Raji (cell line): ENCODE measurements around the gene NUMBL.

Experiments used
- POLR2A ChIP-seq: IDR thresholded peaks from 2 replicates; pipeline ENCODE4 v1.6.1; 2011; ENCODE audit warnings: low read depth, low read length, control low read depth; ENCODE audit not compliant: insufficient read depth

NUMBL gene

DNA sequence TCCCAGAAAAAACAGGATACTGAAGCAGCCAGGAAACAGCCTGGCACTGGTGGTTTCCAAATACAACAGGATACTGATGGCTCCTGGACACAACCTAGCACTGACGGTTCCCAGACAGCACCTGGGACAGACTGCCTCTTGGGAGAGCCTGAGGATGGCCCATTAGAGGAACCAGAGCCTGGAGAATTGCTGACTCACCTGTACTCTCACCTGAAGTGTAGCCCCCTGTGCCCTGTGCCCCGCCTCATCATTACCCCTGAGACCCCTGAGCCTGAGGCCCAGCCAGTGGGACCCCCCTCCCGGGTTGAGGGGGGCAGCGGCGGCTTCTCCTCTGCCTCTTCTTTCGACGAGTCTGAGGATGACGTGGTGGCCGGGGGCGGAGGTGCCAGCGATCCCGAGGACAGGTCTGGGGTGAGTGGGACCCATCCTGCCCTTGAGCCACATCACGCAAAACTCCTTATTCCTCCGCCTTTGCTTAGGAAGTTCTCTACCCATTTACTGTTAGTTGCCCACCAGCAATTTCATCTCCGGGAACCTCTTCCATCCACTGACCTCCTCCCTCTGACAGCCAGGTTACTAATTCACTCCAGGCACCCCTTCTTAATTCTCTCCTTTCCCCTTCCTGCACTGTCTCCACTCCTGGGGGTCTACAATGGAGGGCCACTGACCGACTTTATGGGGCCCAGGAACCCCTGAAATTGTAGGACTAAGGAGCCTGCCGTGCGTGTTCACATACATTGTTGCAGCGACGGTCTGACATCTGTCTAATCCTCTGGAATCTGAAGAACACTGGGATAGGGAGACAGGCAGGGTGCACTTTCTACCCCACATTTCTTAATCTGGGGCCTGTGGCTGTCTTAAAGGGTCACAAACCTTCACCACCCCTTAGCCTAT is 27.7 kb upstream of the NUMBL start:
- no peak for TF ChIP-seq POLR2A

DNA sequence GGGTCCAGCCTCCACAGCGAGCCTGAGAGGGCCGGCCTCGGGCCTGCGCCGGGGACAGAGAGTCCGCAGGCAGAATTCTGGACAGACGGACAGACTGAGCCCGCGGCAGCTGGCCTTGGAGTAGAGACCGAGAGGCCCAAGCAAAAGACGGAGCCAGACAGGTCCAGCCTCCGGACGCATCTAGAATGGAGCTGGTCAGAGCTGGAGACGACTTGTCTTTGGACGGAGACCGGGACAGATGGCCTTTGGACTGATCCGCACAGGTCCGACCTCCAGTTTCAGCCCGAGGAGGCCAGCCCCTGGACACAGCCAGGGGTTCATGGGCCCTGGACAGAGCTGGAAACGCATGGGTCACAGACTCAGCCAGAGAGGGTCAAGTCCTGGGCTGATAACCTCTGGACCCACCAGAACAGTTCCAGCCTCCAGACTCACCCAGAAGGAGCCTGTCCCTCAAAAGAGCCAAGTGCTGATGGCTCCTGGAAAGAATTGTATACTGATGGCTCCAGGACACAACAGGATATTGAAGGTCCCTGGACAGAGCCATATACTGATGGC is 27.0 kb upstream of the NUMBL start:
- TF ChIP-seq POLR2A = no peak

DNA sequence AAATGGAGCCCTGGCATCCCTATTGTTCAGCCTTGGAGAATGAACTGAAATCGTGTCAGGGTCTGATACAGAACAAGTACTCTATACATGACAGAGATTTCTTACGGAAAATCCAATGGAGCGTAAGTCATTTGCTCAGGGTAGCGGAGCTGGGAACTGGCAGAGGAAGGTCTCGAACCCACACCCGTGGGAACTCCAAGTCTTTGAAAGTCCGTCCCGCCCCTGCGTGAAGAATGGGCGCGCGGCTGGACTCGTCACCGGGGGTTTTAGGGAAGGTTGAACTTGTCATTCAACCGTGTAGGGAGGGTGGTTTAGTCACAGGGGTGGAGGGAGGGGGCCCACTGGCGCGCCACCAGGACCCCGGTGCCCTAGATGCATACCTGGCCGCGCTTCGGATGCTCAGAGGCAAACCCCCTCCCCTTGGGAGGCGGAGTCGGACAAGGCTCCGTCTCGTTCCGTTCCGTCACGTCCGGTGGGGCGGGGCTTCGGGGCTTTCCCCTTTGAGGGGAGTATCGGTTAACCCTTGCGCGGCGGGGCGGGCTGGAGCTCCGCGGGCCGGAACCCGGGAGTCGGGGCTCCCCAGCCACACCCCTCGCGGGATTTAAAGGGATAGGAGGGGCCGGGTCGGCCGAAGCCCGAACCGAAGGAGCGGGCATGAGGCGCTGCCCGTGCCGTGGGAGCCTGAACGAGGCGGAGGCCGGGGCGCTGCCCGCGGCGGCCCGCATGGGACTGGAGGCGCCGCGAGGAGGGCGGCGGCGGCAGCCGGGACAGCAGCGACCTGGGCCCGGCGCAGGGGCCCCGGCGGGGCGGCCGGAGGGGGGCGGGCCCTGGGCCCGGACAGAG is 26.3 kb upstream of the NUMBL start, which contains the start of the genes COQ8B and ITPKC:
COQ8B (minus strand) TSS at position 405 of the 843 bp plus-strand sequence. CDS start 2,254 bp downstream, outside the sequence.
ITPKC (plus strand) TSS at position 631 of the 843 bp plus-strand sequence; CDS start at position 655, 24 bp downstream.
- peak; percentile 61; the same call in 1 of the 2 replicates for TF ChIP-seq POLR2A

DNA sequence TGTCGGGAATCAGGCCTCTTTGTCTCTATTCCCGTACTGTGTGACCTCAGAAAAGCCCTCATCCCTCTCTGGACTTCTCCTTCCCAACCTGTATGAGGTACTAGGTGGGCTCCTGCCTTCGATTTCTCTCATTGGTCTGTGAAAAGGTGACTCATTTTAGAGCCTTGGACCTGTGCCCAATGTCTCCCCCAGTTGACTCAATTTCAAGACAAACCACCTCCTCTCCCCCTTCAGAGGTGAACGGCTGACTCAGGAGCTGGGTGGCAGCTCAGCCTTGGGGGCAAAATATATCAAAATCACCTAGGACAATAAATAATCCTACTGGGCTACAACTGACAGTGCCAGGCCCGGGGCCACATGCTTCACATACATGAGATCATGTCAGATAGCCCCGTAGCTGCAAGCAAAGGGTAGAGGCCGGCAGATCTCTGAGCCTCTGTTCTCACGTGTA is 25.6 kb upstream of the NUMBL start:
- no peak for TF ChIP-seq POLR2A

DNA sequence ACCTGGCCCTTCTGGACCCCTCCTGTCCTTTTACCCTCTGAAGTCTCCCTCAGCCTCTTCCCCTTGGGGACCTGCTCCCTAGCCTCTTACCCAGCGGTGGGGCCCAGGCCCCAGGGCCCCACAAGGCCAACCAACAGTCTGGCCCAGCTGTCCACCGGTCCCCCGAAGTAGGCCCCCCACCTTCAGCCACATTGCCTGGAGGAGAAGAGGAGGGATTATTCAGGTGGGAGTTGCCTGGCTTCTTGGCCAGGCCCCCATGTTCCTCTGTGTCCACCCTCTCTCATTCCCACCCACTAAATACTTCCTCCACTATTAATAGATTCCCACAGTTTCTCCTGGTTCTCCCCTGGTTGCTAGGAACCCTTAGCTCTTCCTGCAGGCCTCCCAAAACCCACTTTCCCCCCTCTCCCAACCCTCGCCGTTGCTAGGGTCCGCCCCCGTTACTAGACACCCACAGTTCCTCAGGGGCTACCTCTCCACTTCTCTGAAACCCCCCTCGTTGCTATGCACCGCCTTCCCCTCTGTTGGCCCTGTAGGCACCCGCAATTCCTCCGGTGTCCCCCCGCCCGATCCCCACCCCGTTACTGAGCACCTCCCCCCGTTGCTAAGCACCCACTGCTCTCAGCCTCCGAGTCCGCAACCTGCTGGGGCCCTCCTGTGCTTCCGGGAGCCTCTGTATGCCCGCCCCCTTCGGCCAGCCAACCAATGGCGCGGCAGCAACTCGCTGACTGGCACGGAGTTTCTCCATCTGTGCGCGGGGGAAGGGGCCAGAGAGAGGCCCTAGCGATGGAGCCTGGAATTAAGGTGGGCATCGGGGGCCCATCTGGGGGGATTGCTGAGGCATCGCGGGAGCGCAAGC is 24.2 kb upstream of the NUMBL start:
- TF ChIP-seq POLR2A = no peak; the same call in 1 of the 2 replicates

DNA sequence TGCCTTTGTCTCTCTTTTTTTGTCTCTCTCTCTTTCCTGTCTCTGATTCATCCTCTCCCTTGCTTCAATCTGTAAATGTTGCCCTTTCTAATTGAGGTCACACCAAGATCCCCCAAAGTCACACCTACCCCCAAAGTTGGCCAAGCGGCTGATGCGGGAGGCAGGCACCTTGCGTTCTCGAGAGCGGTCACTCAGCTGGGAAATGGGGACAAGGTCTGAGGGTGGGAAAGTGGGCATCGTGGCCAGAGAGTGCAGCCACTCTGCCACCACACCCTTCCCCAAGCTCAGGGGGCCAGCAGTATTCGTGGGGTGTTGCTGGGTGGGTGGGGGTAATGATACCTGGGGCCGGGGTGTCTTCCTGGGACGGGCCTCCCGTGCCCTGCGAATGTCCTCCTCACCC is 23.5 kb upstream of the NUMBL start:
- TF ChIP-seq POLR2A = no peak

DNA sequence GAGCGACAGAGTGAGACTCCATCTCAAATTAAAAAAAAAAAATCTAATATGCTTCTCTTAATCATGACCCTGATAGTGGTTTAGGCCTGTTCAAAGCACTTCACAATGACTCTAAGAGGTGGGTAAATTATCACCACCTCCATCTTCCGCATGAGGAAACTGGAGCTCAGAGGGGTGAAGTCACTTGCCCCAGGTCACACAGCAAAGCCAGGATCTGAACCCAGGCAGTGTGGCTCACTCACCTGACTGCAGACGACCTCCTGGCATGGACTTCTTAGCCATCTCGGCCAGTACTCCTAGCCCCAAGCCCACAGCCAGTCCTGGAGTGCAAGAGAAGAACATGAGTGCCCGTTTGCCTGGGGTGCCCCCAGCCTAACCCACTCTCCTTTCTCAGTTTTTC is 19.4 kb upstream of the NUMBL start:
- TF ChIP-seq POLR2A = no peak

DNA sequence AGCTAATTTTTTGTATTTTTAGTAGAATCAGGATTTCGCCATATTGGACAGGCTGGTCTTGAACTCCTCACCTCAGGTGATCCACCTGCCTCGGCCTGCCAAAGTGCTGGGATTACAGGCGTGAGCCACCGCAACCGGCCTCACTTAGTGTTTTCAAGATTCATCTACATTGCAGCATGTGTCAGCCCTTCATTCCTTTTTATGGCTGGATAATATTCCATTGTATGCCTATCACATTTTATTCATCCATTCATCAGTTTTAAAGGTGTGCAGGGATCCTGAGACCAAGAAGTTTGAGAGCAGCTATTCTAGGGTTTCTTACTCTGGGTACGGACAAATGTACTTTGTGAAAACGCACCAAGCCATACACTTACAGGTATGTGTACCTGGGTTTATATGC is 17.2 kb upstream of the NUMBL start:
- no peak for TF ChIP-seq POLR2A

DNA sequence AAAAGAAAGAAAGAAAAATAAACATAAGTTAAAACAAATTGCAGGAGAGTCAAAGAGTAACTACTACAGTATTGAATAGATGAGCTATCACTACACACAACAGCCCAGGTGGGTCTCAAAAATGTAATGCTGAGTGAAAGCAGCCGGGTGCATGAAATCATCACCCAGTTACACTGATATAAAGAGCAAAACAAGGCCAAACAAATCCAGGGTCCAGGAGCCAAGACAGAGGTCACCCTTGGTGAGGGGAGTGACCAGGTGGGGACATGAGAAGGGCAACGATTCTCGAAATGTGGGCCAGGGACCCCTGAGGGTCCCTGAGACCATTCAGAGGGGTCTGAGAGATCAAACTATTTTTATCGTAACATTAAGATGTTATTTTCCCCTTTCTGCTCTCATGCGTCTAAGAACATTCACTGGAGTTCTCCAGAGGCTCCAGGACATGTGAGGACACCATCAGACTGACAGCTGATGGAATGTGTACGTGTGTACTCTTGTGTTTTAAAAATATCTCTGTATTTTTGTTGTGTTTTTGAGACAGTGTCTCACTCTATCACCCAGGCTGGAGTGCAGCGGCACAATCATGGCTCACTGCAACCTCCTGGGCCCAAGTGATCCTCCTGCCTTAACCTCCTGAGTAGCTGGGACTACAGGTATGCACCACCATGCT is 15.6 kb upstream of the NUMBL start:
- no peak for TF ChIP-seq POLR2A

DNA sequence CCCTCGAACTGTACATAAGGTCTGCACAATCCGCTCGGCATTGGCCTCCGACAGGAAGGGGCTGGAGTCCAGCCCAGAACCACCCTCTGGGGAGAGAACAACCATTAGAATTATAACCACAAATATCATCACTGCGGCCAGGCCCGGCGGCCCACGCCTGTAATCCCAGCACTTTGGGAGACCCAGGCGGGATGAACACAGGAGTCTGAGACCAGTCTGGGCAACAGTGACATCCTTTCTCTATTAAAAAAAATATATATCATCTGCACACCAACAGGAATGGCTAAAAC is 14.9 kb upstream of the NUMBL start:
- TF ChIP-seq POLR2A = no peak

DNA sequence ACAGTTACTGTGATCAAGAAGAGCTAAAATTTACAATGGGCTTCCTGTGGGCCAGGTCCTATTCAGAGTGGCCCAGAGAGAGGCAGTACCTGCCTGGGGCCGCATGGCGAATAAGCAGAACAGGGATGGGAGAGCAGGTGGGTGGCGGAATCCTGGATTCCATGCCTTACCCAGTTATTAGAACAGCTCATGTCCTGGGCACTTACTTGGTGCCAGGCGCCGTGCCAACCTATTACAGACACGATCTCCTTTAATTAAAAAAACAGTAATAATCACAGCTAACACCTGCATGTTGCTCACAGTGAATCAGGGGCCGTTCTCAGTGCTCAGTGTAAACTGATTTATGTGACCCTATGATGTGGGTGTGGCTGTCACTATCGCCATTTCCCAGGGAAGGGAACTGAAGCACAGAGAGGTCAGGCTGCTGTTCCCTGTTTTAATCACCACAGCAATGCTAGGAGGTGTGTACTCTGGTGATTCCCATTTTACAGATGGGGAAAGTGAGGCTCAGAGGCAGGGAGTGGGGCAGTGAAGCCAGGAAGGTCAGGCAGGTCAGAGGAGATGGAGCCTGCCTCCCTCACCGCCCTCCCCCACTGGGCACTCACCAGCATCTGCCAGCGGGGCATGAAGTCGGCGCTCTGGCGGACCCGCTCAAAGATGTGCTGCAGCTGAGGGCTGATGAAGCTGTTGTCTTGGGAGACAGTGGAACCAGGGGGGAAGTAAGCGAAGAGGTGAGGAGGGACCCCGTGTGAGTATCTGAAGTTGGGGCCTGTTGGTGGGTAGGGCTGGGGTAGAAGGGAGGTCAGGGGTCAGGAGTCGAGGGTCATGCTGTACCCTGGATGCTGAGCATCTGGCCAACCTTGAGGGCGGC is 14.3 kb upstream of the NUMBL start:
- TF ChIP-seq POLR2A = no peak

DNA sequence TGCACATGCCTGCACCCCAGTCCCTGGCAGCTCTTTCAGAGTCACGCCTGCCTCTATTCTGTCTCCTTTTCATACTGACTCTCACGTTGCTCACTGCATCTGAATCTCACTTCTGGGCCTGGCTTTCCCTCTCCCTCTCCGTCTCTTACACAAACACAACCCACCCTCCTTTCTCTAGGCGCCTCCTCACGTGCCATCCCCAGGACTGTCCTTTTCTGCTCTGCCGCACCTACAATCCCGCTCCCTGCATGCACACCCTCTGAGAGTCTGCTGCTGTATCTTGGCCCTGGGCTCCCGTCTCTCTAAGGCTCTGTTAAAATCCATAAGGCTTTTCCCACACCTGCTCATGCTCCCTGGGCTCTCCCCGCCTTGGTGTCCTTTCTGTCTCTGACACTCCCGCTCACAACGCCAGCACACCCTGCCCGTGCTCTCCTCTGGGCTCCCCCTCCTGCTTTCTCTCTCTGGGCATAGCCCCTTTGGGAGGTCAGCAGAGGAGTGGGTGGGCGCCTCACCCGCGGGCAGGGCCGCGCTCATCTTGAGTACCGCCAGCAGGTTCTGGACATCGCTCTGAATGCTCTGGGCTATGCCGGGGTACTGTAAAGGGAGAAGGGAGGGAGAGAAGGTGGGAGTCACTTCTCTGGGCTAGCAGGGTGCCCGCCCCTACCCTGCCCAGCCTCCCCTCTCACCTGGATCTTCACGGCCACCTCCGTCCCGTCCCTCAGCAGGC is 12.7 kb upstream of the NUMBL start:
- TF ChIP-seq POLR2A = no peak
